Panc1 (cell line): ENCODE data around the gene ZNF586.

Experiments
- POLR2AphosphoS5 ChIP-seq: IDR thresholded peaks from 2 replicates; pipeline ENCODE4 v1.6.1; 2012; ENCODE audit warnings: mild to moderate bottlenecking, low read depth, low read length, moderate library complexity
- TF ChIP-seq, protein P1 (sequence below): fragments of 450-650 bp; IDR thresholded peaks from 2 replicates; pipeline ENCODE4 v1.5.1; 2017; ENCODE audit warnings: mild to moderate bottlenecking
- TF ChIP-seq, protein P2 (sequence below), 2 experiments: IDR thresholded peaks; 2 replicates each; pipeline ENCODE4 v1.6.1; 2011 to 2012; ENCODE audit warnings: low read depth in 2 of 2, control low read depth in 1 of 2, low read length in 1 of 2, mild to moderate bottlenecking in 1 of 2, moderate library complexity in 1 of 2; ENCODE audit not compliant: insufficient read depth in 1 of 2

DNA sequence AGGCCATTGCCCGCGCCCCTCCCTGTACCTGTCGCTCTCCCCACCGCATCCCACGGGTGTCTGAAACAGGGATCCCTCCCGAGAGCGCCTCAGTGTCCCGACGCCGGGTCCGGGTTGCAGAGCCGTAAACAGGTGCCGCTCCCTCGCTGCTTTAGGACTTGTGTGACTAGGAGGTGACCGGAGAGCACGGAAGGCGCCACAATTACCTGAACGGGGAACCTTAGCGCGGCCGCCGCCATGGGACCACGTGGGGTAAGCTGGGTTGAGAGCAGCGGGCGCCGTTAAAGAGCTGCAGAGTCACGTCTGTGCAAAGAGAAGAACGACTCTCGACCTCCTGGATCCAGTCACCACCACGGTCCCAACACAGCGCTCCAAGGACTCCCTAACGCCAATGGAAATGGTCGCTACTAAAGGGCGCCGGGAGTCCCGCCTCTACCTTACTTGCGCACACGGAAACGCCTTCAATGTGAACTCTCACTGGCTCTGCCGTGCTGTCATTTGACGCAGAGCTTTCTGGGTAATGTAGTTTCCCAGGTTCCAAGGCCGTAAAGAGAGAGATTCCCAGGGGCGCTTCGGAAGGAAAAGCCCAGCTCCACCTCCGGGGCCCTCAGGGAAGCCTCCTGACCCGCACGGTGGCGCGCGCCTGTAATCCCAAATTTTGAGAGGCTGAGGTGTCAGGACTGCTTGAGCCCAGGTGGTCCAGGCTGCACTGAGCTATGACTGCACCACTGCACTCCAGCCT is 45.2 kb downstream of the ZNF586 start, which contains the start of gene ZNF552:
- TF ChIP-seq, protein P1, sequence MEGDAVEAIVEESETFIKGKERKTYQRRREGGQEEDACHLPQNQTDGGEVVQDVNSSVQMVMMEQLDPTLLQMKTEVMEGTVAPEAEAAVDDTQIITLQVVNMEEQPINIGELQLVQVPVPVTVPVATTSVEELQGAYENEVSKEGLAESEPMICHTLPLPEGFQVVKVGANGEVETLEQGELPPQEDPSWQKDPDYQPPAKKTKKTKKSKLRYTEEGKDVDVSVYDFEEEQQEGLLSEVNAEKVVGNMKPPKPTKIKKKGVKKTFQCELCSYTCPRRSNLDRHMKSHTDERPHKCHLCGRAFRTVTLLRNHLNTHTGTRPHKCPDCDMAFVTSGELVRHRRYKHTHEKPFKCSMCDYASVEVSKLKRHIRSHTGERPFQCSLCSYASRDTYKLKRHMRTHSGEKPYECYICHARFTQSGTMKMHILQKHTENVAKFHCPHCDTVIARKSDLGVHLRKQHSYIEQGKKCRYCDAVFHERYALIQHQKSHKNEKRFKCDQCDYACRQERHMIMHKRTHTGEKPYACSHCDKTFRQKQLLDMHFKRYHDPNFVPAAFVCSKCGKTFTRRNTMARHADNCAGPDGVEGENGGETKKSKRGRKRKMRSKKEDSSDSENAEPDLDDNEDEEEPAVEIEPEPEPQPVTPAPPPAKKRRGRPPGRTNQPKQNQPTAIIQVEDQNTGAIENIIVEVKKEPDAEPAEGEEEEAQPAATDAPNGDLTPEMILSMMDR = no peak
- peak; percentile 82 for TF ChIP-seq POLR2AphosphoS5
- TF ChIP-seq, protein P2, sequence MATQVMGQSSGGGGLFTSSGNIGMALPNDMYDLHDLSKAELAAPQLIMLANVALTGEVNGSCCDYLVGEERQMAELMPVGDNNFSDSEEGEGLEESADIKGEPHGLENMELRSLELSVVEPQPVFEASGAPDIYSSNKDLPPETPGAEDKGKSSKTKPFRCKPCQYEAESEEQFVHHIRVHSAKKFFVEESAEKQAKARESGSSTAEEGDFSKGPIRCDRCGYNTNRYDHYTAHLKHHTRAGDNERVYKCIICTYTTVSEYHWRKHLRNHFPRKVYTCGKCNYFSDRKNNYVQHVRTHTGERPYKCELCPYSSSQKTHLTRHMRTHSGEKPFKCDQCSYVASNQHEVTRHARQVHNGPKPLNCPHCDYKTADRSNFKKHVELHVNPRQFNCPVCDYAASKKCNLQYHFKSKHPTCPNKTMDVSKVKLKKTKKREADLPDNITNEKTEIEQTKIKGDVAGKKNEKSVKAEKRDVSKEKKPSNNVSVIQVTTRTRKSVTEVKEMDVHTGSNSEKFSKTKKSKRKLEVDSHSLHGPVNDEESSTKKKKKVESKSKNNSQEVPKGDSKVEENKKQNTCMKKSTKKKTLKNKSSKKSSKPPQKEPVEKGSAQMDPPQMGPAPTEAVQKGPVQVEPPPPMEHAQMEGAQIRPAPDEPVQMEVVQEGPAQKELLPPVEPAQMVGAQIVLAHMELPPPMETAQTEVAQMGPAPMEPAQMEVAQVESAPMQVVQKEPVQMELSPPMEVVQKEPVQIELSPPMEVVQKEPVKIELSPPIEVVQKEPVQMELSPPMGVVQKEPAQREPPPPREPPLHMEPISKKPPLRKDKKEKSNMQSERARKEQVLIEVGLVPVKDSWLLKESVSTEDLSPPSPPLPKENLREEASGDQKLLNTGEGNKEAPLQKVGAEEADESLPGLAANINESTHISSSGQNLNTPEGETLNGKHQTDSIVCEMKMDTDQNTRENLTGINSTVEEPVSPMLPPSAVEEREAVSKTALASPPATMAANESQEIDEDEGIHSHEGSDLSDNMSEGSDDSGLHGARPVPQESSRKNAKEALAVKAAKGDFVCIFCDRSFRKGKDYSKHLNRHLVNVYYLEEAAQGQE (IDR thresholded peaks at IDR 0.05; ENCODE audit: insufficient read depth in 1 of 2, low read depth in 2 of 2, low read length in 1 of 2) = no peak
